Measurements from ENCODE around the gene EPC1. TPM values are rescaled to one million over a fixed set of nuclear protein-coding genes. Genes with fewer than 3 reads are reported as not detected.

EPC1 gene
- total and polyA plus RNA-seq, 9 of the 15 experiments (the other 6 are each of a cell fraction or from before 2014, with no cell fraction given): 7.0 to 43.6 (median 16.1) TPM

- TF ChIP-seq BRF2 (IDR thresholded peaks at IDR 0.05; ENCODE audit: borderline replicate concordance, insufficient read depth, insufficient read length): no peak
- TF ChIP-seq DDX20 (tag; IDR thresholded peaks at IDR 0.05; ENCODE audit: low read depth): no peak
- no peak for TF ChIP-seq THRA (IDR thresholded peaks at IDR 0.05)
- TF ChIP-seq BMI1 (IDR thresholded peaks at IDR 0.05; ENCODE audit: low read length): no peak
- TF ChIP-seq NEUROD1 (IDR thresholded peaks at IDR 0.05; ENCODE audit: borderline replicate concordance, low read depth, low read length, partially characterized antibody): peak; percentile 75
- no peak for TF ChIP-seq POLR2H (tag; IDR thresholded peaks at IDR 0.05; ENCODE audit: low read depth)
- TF ChIP-seq, protein P1, sequence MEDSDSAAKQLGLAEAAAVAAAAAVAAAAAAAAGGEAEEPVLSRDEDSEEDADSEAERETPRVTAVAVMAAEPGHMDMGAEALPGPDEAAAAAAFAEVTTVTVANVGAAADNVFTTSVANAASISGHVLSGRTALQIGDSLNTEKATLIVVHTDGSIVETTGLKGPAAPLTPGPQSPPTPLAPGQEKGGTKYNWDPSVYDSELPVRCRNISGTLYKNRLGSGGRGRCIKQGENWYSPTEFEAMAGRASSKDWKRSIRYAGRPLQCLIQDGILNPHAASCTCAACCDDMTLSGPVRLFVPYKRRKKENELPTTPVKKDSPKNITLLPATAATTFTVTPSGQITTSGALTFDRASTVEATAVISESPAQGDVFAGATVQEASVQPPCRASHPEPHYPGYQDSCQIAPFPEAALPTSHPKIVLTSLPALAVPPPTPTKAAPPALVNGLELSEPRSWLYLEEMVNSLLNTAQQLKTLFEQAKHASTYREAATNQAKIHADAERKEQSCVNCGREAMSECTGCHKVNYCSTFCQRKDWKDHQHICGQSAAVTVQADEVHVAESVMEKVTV (CRISPR knock-in tag; IDR thresholded peaks at IDR 0.05): peak; percentile 59
- TF ChIP-seq ESRRA (IDR thresholded peaks at IDR 0.05; ENCODE audit: borderline replicate concordance, low read depth): peak; percentile 26; the same call in 1 of the 2 replicates
- 0 out of 2 replicates have a peak, but pooled peaks have one; percentile 94 for TF ChIP-seq EP400 (IDR thresholded peaks at IDR 0.05)
- no peak for TF ChIP-seq MECOM (CRISPR knock-in tag; IDR thresholded peaks at IDR 0.05)
- TF ChIP-seq HMGN3 (IDR thresholded peaks at IDR 0.05; ENCODE audit: borderline replicate concordance, extremely low read depth, insufficient read length, low read depth, low read length): peak; percentile 91
- TF ChIP-seq, protein P2, sequence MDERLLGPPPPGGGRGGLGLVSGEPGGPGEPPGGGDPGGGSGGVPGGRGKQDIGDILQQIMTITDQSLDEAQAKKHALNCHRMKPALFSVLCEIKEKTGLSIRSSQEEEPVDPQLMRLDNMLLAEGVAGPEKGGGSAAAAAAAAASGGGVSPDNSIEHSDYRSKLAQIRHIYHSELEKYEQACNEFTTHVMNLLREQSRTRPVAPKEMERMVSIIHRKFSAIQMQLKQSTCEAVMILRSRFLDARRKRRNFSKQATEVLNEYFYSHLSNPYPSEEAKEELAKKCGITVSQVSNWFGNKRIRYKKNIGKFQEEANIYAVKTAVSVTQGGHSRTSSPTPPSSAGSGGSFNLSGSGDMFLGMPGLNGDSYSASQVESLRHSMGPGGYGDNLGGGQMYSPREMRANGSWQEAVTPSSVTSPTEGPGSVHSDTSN (CRISPR knock-in tag; IDR thresholded peaks at IDR 0.05; ENCODE audit: low read depth): no peak
- TF ChIP-seq, protein P2 (tag; conservative IDR thresholded peaks at IDR 0.05; ENCODE audit: low read depth): no peak
- peak; percentile 22 to 72; a peak in 1 of 4 replicates for TF ChIP-seq TEAD1 (CRISPR knock-in tag; IDR thresholded peaks at IDR 0.05)
- TF ChIP-seq JUN (IDR thresholded peaks at IDR 0.05; ENCODE audit: borderline replicate concordance, low read depth, low read length): peak; percentile 38; the same call in 1 of the 2 replicates
- TF ChIP-seq JUN (CRISPR knock-in tag; IDR thresholded peaks at IDR 0.05; ENCODE audit: borderline replicate concordance): no peak
- TF ChIP-seq SP1 (CRISPR knock-in tag; IDR thresholded peaks at IDR 0.05): peak; percentile 66
- TF ChIP-seq ZNF311 (CRISPR knock-in tag; IDR thresholded peaks at IDR 0.05): no peak
- TF ChIP-seq PHF21A (IDR thresholded peaks at IDR 0.05; ENCODE audit: borderline replicate concordance, low read depth): peak; percentile 97
- 0 out of 2 replicates have a peak, but pooled peaks have one; percentile 43 for TF ChIP-seq ZNF232 (CRISPR knock-in tag; IDR thresholded peaks at IDR 0.05)
- no peak for TF ChIP-seq PTTG1 (tag; IDR thresholded peaks at IDR 0.05; ENCODE audit: low read depth)
Measured at GRCh38 chr10:32346134-32346550, 816 bp downstream of the EPC1 start (continued).

Data from K562 (cell line).